ENCODE measurements around the gene ACSL1.
"Not testable (repeated sequence)": the region's sequence is repeated elsewhere in the genome, so short reads cannot be mapped to it uniquely, and the experiment has no call there.

ACSL1 gene

DNA sequence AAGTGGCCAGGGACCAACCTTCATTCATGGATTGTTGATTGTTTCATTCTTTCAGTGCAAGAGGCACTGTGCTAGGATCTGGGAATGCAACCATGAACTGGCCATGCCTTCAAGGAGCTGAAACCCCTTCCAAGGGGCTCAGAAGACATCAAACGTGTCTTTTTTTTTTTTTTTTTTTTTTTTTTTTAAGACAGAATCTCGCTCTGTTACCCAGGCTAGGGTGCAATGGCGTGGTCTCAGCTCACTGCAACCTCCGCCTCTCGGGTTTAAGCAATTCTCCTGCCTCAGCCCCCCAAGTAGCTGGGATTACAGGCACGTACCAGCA, 13.3 kb upstream of the ACSL1 start:
- DNase-seq, result not testable (repeated sequence)

DNA sequence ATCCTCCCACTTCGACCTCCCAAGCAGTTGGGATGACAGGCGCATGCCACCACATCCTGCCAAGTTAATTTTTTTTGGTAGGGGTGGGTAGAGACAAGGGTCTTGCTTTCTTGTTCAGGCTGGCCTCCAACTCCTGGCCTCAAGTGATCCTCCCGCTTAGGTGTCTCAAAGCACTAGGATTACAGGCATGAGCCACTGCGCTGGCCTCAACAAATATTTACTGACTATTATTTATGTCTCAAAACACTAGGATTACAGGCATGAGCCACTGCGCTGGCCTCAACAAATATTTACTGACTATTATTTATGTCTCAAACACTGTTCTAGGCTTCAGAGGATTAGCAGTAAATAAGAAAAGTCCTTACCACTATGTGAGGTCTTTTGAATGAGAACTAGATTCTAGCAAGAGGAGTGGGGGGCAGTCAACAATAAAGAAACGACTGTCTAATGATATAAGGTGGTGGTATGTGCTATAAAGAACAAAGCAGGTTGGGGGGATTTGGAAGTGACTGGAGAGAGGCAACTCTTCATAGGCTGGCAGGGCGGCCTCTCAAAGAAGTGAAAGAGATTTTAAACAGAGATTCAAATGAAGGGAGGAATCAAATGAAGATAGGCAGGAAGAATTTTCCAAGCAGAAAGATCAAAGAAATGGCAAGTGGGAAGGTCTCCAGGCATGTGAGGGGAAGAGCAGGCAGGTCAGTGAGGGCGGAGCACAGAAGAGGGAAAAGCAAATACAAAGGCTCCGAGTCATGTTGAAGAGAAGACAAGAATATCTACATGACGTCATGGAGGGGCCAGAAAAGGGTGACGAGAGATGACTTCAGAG, 12.7 kb upstream of the ACSL1 start:
- DNase-seq, result no peak

DNA sequence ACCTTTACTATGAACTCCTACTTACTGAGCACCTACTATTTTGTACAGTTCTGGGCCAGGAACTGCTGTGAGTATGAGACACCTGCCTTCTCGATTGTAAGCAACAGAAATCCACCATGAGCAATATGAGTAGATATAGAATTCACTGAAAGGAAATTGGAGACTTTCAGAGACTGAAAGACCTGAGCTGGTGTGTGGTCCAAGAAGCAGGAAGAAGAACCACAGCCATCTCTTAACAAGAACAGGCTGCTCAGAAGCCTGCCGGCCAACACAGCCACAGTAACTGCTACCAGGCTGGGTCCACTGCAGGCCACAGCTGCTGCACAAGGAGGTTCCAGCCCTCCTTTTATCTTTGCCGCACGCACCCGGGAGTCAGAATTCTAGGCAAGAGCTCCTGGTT, 10.8 kb upstream of the ACSL1 start:
- DNase-seq, result no peak

DNA sequence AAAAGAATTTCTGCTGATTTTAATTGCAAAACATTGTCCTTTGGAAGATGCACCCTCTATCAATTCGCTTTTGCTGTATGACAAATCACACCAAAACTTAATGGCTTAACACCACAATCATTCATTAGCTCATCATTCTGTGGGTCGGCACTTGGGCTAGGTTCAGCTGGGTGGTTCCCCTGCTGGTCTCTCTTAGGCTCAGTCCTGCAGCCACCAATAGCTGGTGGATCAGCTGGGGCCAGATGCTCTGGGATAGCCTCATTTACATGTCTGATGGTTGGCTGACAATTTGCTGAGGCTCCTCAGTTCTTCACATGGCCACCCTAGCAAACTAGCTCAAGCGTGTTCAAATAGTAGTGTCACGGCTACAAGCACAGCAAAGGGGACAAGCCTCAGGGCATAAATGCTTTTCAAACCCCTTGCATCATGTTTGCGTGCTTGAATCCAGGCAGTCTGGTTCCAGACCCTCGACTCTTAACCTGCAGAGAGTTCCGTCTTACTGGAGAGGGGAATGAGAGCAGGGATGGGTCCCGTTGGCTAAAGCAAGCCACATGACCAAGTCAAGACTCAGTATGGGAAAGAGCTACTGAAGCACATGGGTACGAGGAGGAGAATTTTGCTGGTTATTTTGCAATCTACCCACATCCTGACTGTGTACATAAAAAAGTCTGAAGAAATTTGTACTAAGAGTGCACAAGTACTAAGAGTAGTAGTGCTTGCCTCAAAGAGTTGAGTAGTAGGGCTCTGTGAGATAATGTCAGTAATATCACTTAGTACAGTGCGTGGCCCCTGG, 7.5 kb upstream of the ACSL1 start:
- DNase-seq, result no peak

DNA sequence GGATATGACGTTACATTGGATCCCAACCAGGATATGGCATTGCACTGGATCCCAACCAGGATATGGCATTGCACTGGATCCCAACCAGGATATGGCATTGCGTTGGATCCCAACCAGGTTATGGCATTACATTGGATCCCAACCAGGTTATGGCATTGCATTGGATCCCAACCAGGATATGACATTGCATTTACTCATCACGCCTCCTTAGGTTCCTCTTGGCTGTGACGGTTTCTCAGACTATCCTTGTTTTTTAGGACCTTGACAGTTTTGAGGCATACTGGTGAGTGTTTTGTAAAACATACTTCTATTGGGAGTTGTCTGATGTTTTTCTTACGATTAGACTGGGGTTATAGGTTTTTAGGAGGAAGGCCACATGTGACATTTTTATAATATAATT, 5.4 kb upstream of the ACSL1 start:
- no peak for DNase-seq

DNA sequence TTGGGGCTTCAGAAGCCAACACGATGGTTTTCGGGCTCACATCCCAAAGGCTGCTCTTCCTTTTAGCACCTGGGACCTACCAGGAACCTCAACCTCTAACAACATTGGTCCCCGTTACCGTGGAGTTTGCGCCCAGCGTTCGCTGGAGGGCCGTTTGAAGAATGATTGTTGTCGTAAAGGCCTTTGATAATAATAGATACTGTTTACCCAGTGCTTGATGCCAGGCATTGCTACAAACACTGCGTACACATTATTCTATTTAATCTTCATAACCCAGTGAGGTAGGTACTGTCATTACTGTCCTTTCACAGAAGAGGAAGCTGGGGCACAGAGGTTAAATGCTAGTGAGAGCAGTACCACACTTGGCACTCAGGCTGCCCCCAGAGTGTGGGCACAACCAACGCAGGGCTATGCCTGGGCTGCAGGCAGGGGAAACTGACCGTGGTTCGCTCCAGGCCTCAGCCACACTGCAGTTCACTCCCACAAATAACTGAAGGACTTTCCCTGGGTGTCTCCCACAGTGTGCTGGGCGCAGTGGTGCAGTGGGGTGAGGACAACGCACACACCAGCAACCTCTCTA, 1.0 kb upstream of the ACSL1 start:
- DNase-seq, result no peak

DNA sequence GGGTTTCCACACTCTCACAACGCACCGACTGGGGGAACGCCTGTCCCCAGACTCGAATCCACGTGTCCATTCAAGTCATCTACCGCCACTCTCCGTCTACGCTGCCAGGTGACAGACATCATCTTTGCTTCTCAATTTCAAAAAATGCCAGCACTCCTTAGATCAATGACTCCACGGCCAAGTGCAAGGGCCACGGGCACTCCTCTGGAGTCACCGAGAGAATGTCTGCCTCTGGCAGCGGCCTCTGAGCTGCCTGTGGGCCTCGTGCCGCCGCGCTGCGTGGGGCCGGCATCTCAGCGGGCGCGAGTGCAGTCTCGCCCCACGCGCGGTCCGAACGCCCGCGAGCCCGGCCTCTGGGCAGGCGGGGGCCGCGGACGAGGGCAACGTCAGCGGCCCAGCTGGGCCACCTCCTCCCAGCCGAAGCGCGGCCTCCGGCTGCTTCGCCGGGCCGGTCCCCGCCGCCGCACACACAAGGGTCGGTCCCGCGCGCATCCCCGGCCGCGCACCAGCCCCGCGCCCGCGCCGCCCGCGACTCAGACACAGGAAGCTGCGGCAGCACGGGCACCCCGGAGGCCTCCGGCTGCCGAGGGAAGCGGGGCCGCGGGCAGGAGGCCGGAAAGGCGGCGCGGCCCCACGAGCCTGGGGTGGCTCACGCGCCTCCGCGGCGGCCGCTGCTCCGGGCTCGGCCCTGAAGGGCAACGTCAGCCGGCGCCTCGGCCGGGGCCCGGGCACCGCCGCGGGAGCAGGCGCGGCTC, 450 bp downstream of the ACSL1 start:
- DNase-seq, result no peak

DNA sequence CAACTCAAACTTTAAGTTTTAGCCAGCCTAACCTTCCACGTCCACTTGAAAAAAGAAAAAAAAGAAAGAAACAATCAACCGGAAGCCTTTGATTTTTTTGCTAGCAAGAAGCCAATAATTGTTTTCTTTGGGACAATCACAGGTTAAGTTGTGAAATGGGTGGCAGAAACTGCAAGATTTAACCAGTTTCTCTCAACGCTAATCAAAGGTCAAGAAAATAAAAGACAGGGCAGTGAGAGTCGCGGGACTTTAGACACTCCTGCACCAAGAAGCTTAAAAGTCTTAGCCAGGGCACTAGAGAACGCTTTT, 1.0 kb downstream of the ACSL1 start:
- DNase-seq, result no peak

DNA sequence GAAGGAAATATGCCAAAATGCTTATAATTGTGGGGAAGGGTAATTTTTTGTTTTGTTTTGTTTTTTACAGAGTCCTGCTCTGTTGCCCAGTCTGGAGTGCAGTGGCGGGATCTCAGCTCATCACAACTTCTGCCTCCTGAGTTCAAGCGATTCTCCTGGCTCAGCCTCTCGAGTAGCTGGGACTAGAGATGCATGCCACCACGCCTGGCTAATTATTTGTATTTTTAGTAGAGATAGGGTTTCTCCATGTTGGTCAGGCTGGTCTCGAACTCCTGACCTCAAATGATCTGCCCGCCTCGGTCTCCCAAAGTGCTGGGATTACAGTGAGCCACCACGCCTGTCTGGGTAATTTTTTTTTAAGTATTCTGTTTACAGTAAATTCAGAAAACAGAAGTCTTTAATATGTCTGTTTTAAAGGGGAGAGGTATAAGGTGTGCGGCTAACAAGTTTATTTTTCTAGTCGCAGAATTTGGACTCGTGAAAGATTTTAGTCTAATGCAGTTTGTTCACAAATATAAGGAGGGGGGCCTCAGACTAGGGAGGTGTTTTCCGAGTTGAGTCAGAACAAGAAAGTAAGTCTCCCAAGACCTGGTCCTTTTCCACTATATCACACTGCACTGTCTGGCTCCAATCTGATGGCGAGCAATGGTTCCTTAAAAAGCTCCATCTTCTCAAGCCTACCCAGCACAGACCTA, 1.5 kb downstream of the ACSL1 start:
- no peak for DNase-seq

DNA sequence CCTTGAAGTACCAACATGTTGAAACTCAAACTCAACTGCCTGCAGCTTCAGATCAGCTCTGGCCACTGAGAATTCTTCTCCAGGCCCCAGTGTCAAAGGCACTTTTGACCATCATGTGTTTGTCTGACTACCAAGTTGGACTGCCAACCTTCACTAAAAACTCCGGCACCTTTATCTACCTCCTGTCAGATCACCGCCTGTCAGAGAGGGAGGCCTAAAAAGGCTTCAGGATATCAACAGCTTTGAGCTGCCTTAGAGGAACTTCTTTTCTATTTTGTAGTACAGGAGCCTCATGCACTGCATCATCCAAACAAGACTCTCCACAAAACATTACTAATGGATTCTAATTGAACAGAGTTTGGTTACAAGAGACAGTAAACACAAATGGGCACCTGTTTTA, 2.8 kb downstream of the ACSL1 start:
- no peak for DNase-seq

DNA sequence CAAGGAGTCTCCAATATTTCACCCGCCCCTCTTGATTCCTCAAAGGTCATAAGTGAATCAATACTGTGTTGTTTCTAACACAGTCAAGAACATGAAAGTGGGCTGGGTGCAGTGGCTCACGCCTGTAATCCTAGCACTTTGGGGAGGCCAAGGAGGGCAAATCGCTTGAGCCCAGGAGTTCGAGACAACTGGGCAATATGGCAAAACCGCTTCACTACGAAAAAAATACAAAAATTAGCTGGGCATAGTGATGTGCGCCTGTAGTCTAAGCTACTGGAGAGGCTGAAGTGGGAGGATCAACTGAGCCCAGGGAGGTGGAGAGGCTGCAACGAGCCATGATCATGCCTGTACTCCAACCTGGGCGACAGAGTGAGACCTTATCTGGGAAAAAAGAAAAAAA, 3.4 kb downstream of the ACSL1 start:
- no peak for DNase-seq

DNA sequence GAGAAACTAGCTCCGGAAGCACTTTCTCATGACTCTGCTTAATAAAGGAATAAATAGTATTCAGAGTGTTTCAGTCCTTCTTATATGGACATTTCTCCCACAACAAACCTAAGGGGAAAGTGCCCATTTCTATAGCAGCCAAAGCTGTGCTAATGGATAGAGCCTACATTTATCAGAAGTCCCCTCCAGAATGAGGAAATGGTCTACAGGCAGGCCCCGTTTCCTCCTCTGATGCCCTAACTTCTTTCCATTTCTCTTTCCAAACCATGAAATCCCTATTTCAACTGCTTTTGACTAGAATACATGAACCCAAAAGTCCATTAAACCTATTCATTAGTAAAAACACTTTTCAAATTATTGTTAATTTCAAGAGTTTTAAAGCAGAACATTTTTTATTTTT, 4.5 kb downstream of the ACSL1 start:
- no peak for DNase-seq

DNA sequence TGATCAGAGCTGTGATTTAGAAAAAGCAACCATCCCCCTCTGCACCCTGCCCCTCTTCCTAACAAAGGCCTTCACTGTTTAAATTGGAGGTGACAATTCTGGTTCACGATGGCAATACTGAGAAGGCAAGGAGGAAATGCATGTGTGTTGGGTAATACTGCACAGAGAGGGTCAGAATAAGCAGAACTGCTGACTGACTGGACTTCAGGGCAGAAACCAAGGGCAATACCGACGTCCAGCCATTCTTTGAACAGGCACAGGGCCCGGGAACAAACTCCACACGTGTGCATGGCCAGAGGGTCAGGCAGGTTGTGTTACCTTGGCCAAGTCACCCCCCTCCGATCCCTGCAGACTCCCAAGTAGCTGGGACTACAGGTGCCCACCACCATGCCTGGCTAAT, 6.0 kb downstream of the ACSL1 start:
- DNase-seq, result no peak

DNA sequence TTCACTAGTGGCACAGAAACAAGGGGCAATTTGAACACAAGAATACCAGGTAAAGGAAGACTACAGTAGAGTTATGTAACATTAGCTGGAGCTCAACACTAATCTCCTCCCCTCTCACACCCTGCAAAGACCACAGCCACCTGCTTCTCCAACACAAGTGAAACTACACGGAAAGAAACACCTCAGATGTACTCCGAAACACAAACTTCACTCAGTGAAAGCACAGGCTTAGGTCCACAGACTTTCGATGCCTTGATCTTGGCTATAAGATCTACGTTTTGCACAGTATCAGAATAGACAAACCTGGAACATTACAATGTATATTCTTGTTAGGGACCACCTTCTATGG, 7.6 kb downstream of the ACSL1 start:
- no peak for DNase-seq

DNA sequence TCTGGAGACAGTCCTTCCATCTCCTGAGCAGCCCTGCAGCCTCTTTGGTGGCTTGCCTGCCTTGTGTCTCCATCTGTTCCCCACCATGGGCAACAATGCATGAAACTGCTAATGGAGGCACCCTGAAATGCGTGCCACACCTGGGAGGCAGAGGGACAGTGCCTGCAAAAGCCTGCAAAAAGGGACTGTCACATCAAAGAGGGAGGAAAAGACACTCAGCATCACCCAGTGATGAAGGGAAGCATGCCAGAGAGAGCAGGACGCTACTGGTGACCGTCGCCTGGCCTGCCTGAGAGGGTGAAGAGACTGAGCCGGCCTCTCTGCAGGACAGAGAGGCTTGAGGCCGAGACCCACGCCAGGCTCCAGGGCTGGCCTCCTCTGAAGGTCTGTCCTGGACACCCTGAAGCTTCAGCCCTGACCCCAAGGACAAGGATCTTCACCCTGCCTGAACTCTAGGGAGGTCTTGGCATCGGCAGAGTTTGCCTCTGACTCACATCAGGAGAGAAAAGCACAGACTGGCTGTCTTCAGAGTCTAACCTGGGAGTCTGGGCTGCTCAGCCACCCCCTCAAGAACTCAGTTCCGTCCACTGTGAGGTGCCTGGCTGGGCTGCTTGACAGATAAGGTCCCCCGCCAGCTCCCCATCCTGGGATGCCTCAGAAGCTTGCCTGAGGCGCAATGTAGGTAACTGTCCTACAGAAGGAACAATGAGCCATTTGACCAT, 8.1 kb downstream of the ACSL1 start:
- DNase-seq, result no peak

DNA sequence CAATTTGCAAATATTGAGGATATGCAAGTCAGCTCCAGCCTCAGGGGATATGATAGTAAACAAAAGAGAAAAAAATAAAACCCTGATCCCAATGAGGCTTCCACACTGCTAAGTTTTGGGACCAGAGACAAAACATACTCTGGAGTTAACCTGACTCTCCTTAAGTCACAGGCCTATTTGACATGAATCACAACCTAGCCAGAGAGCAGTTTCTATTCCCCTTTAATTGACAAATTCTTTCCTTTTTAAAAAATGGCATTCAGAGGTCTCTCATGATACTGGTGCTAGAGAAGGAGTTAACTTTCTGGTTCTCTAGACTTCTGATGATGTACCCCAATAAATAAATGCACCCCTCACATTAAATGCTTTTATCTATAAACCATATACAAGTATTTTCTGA, 8.8 kb downstream of the ACSL1 start:
- no peak for DNase-seq

DNA sequence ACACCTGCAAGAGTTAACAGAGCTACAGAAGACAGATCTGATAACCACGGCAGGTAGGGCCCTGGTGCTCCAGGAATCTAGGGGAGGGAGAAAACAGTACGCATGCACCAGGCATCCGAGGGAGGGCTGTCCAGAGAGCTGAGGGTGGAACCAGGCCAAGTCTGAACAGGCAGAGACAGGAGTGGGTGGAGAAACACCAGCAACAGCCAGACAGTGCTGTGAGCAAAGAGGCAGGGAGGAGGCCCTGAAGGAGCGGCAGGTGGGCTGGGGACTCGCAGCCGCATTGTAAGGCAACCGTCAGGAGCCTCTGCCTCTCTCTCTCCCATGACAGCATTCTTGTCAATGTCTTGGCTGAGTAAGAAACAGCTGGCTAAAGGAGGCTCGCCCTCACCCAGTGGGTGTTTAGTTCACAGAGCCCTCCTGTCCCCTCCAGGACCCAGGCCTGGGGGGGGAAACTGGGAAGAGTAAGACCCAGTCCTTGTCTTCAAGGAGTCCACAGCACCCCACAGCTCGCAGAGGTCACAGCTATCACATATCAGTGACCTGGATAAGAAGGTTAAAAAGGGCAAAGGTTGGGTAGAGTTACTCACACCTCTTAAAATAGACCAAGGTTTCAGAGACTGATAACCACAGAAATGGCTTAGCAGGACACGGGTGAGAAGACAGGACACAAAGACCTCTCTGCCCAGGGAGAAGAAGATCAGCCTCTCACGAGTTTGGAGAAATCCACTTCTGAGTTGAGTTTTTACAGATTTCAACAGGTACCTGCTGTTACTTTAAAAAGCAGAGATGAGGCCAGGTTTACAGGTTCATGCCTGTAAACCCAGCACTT, 10.5 kb downstream of the ACSL1 start:
- peak; percentile 83 for DNase-seq

DNA sequence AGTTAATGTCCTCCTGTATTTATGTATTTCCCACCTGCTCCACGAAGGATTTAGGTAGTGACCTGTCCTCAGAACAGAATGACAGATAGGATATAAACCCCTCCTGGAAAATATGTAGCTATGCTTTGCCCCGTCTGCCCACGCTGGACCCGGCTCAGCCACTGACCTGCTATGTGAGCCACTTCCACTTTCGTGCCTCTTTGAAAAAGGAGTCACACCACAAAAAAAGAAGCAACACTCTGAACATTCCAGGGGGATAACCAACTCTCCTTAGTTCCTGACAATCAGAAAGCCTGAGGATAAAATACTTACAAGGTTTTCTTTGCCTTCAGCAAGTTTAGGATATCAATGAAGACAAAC, 11.1 kb downstream of the ACSL1 start:
- peak; percentile 20 for DNase-seq

DNA sequence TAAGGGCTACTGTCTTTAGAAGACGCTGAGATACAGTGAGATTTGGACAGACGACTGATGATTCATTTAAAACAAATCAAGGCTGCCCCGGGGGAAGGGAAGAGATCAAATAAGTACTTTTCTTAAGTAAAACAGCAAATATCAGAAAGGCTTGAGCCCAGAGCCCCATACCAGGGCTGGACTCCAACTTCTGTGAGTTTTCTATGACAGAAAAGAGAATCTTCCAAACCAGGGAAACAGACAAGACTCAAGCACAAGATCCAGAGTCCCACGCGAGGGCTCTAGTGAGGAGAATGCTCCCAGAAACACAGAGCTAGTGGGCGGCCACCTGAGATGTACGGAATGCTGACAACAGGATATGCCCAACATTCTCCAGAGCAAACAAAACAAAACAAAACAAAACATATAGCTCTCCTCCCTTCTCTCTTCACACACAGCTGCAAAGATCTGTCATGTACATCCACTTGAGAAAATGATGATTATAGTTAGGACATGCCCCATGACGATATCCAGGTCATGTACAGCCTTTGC, 13.1 kb downstream of the ACSL1 start:
- no peak for DNase-seq

DNA sequence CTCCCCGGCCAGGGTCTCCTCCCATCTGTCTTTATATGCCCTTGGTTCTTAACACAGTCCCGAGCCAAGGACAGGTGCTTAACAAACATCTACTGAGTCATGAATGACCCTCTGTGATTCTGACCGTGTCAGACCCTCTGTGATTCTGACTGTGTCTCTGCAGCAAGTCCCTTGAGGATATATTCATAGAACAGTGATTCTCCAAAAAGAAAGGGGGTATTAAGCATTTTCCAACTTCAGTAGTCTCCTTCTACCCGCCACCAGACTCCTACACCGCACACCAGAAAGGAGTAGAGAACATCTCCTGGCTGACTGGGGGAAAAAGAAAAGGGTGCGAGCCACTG, 13.6 kb downstream of the ACSL1 start:
- no peak for DNase-seq

DNA sequence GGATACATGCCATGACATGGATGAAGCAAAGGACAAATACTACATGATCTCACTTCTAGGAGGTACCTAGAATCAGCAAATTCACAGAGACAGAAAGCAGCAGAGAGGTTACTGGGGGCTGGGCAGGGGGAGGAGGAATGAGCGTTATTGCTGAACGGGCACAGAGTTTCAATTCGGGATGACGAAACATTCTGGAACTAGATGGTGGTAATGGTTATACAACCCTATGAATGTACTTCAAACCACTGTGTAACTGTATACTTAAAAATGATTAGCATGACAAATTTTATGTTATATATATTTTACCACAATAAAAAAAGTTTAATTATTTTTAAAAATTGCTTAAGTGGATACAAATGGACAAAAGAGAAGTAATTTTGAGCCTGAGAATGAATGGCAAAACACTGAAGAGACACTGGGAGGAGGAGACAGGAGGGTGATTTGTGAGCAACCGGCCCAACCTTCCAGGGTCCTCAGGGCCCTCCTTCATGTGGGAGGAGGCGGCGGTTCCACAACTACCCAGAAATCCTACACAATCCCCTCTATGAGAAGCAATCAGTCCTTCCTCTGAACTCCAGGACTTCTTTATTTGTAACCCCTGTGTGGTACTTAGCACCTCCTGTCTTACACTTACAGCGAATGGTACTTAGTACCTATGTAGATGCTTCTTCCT, 14.1 kb downstream of the ACSL1 start:
- DNase-seq, result no peak
